BLaER1 treated with 17β-estradiol and CSF1 and Interleukin-3, amounts not matched to agents 10 nM and 100 nM (cell line): ENCODE data around the gene CERKL.

Experiments used
- H3K27ac ChIP-seq, 11 experiments: shearing (Covaris generic); formaldehyde crosslinking; 2 replicates each; pipeline ENCODE4 v1.8.1; 2022
- H3K27me3 ChIP-seq, 11 experiments: shearing (Covaris generic); formaldehyde crosslinking; 2 replicates each; pipeline ENCODE4 v1.8.1; 2022
- H3K36me3 ChIP-seq, 11 experiments: shearing (Covaris generic); formaldehyde crosslinking; 2 replicates each; pipeline ENCODE4 v1.8.1; 2022
- H3K4me1 ChIP-seq, 10 experiments: shearing (Covaris generic); formaldehyde crosslinking; 2 replicates each; pipeline ENCODE4 v1.8.1; 2022
- H3K4me2 ChIP-seq, 11 experiments: shearing (Covaris generic); formaldehyde crosslinking; 2 replicates each; pipeline ENCODE4 v1.8.1; 2022
- H3K4me3 ChIP-seq, 10 experiments: shearing (Covaris generic); formaldehyde crosslinking; 2 replicates each; pipeline ENCODE4 v1.8.1; 2022
- H3K9ac ChIP-seq, 11 experiments: shearing (Covaris generic); formaldehyde crosslinking; 2 replicates each; pipeline ENCODE4 v1.8.1; 2022
- H3K9me3 ChIP-seq, 11 experiments: shearing (Covaris generic); formaldehyde crosslinking; replicated peaks in 1 of 11; 2 replicates each; pipeline ENCODE4 v1.8.1; 2022
- H4K20me1 ChIP-seq, 11 experiments: shearing (Covaris generic); formaldehyde crosslinking; 2 replicates each; pipeline ENCODE4 v1.8.1; 2022
- Cebpa-rat ChIP-seq, 11 experiments: shearing (Covaris generic); IDR thresholded peaks; 2 replicates each; pipeline ENCODE4 v1.8.1; 2022

Gene CERKL

DNA sequence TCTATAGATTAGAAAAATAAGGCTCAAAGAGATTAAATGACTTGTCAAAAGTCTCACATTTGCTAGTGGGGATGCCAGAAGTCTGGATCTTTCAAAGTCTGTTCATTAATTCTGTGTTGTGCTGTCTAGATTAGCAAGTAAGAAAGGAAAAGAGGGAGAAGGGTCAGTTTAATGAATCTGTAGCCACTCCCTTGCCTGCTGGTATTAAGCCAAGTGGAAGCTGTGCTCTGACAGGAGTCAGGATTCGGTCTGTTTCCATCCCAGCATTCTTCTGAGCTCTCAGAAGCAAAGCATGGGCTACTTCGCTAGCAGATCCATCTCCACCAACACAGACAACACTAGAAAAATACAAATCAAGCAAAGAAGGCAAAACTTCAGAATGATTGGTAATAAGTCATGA is 98.5 kb downstream of the CERKL start:
- Histone ChIP-seq H3K9ac (no peak overlapping the region), H3K4me1 (peaks cover 0 to 9% (median 0%) of the 10 kb centered on the region in 10 experiments; a peak in 5 of 20 replicates), H3K27ac (no peak overlapping the region), H3K4me3 (no peak overlapping the region), H3K27me3 (no peaks in the 10 kb centered on the region), H3K36me3 (no peaks in the 10 kb centered on the region), H4K20me1 (no peaks in the 10 kb centered on the region), H3K9me3 (no peaks in the 10 kb centered on the region), H3K4me2 (no peak overlapping the region)
- no peak for TF ChIP-seq Cebpa-rat (IDR thresholded peaks at IDR 0.05)

DNA sequence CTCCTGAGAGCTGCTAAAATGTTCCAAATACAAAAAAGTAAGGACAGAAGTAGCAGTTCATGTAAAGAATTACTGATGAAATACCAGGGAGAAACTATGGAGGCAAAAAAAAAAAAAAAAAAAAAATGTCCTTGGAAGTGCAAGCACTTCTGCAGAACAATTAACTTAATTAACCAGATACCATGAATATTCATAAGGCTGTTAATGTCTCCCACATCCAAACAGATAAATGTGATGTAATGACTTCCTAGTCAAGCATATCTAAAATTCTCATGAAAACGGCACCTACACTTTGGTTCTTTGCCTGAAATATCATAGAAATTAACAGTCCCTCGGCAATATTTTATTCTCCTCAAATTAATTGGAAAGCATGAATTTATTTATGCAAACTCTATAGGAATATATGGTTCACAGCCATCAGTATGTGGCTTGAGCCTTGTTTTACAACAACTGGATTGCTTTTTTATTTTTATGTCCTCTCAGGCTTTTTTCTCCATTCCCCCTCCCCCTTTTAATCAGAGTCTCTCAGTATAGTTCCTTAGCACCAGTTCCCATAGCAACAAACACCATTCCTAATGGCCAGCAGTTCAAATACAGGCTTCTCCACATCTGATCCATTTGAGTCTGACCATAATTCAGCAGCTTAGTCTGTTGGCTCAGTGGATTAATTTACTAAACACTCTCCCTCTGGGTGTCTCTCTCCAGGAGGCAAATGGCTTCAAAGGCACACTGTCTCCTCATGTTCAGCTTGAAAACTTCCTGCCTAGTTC is 102.7 kb downstream of the CERKL start:
- Histone ChIP-seq H3K4me3 (no peak overlapping the region), H3K36me3 (peaks cover 0 to 11% (median 0%) of the 10 kb centered on the region in 11 experiments; a peak in 2 of 22 replicates), H3K27ac (no peak overlapping the region; a peak in 1 of 22 replicates), H3K4me1 (peaks cover 0 to 9% (median 0%) of the 10 kb centered on the region in 10 experiments; a peak in 5 of 20 replicates), H4K20me1 (no peaks in the 10 kb centered on the region), H3K9ac (no peak overlapping the region), H3K9me3 (no peaks in the 10 kb centered on the region), H3K4me2 (peak overlapping the region in 1 of 11 experiments; percentile 21; a peak in 1 of 22 replicates), H3K27me3 (no peaks in the 10 kb centered on the region)
- TF ChIP-seq Cebpa-rat (IDR thresholded peaks at IDR 0.05), result no peak

DNA sequence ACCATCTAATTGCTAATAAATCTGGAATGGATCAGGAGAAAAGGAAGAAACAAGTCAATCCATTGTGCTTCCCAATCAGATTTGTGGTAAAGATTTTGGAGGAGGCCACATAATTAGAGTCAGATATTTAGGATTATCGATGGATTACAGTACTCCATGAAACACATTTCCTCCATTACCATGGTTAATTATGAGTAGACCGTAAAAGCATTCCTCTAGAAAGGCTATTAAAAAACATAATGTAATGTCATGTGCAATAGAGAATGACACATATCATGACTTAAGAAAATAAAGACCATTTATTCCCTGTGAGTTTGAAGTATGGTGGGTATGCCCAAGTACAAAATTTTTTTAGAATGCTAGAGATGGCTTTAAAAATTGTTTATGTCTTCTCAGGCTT is 103.7 kb downstream of the CERKL start:
- no peak overlapping the region for H3K27ac ChIP-seq
- no peak for TF ChIP-seq Cebpa-rat (IDR thresholded peaks at IDR 0.05)

DNA sequence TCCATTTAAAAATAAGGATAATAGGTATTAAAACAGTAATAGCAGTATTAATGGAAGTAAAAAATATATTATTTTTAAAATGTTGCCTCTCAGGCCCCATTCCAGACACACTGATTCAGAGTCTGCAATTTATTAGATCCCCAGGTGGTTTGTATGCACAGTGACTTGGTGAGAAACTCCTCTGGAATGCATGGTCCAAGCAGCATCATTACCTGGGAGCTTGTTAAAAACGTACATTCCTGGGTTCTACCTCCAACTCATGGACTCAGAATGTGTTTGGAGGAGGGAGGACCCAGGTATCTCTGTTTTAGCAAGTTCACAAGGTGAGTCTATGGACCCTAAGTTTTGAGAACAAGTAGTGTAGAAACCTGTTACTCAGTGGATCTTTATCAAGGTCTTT is 104.1 kb downstream of the CERKL start:
- H4K20me1 ChIP-seq, result no peaks in the 10 kb centered on the region
- H3K36me3 ChIP-seq, result peaks cover 0 to 13% (median 3%) of the 10 kb centered on the region in 11 experiments; a peak in 7 of 22 replicates
- H3K4me1 ChIP-seq, result peaks cover 0 to 9% (median 0%) of the 10 kb centered on the region in 10 experiments; a peak in 5 of 20 replicates
- no peak overlapping the region for H3K9ac ChIP-seq
- no peak overlapping the region for H3K4me2 ChIP-seq
- H3K4me3 ChIP-seq, result no peak overlapping the region
- no peaks in the 10 kb centered on the region for H3K9me3 ChIP-seq
- no peak overlapping the region for H3K27ac ChIP-seq
- no peaks in the 10 kb centered on the region for H3K27me3 ChIP-seq
- no peak for TF ChIP-seq Cebpa-rat (IDR thresholded peaks at IDR 0.05)

More for the DNA sequence above, 103.7 kb downstream of the CERKL start:
- H3K27me3 ChIP-seq, result no peaks in the 10 kb centered on the region
- H3K4me3 ChIP-seq, result no peak overlapping the region
- no peak overlapping the region for H3K9ac ChIP-seq
- no peaks in the 10 kb centered on the region for H3K9me3 ChIP-seq
- H4K20me1 ChIP-seq, result no peaks in the 10 kb centered on the region
- H3K4me2 ChIP-seq, result no peak overlapping the region
- peaks cover 0 to 13% (median 3%) of the 10 kb centered on the region in 11 experiments; a peak in 7 of 22 replicates for H3K36me3 ChIP-seq
- peaks cover 0 to 9% (median 0%) of the 10 kb centered on the region in 10 experiments; a peak in 5 of 20 replicates for H3K4me1 ChIP-seq

GRCh38 chr2:181546086-181546485 is 110.8 kb downstream of the CERKL start:
- H4K20me1 ChIP-seq, result no peaks in the 10 kb centered on the region

DNA sequence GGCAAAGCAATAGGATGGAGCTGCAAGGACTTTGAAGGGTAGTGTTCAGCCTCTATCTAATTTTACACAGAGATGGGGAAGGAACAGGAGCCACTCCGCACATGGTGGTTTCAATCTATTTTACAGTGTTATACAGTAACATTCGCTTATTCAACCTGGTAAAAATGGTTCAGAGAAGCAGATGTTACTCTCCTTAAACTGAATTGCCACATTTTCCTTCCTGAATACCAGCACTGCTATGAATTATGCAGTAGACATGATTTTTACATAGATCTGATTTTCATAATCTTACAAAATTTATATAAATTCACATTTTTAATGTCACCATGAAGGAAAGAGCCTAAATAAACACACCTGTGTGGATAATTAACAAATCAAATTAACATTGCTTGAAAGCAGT is 114.7 kb downstream of the CERKL start:
- Histone ChIP-seq H3K27ac (no peak overlapping the region), H4K20me1 (no peaks in the 10 kb centered on the region; a peak in 1 of 22 replicates)
- TF ChIP-seq Cebpa-rat (IDR thresholded peaks at IDR 0.05), result no peak

More at GRCh38 chr2:181546086-181546485, 110.8 kb downstream of the CERKL start:
- TF ChIP-seq Cebpa-rat (IDR thresholded peaks at IDR 0.05), result no peak
- Histone ChIP-seq H3K4me1 (no peaks in the 10 kb centered on the region), H3K27me3 (no peaks in the 10 kb centered on the region), H3K36me3 (peaks cover 0 to 15% (median 4%) of the 10 kb centered on the region in 11 experiments; a peak in 11 of 22 replicates), H3K4me3 (no peak overlapping the region), H3K9ac (no peak overlapping the region), H3K4me2 (no peak overlapping the region), H3K27ac (no peak overlapping the region), H3K9me3 (no peaks in the 10 kb centered on the region)

DNA sequence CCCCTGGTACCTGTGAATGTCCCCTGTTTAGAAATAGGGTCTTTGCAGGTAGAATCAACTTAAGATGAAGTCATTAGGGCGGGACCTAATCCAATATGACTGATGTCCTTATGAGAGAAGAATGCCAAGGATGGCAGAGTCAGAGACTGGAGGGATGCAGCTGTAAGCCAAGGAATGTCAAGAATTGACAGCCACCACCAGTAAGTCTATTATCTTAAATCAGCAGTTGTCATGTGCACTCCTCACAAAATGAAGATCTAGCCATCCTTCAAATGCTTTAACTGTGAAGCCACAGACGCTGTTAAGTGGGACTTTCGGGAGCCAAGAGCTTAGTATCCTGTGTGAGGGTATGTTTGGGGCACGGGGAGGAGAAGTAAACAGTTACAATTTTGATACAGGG is 116.5 kb downstream of the CERKL start:
- no peak for TF ChIP-seq Cebpa-rat (IDR thresholded peaks at IDR 0.05)
- Histone ChIP-seq H3K4me3 (no peak overlapping the region), H3K9me3 (no peaks in the 10 kb centered on the region), H3K36me3 (peaks cover 50 to 60% (median 57%) of the 10 kb centered on the region in 11 experiments), H3K27me3 (no peaks in the 10 kb centered on the region), H3K9ac (no peak overlapping the region), H3K4me1 (no peaks in the 10 kb centered on the region), H4K20me1 (no peaks in the 10 kb centered on the region; a peak in 1 of 22 replicates), H3K4me2 (no peak overlapping the region), H3K27ac (no peak overlapping the region)

More for the DNA sequence above, 114.7 kb downstream of the CERKL start:
- Histone ChIP-seq H3K4me1 (no peaks in the 10 kb centered on the region), H3K9me3 (no peaks in the 10 kb centered on the region), H3K9ac (no peak overlapping the region), H3K27me3 (no peaks in the 10 kb centered on the region), H3K4me3 (no peak overlapping the region), H3K4me2 (no peak overlapping the region), H3K36me3 (peaks cover 34 to 43% (median 40%) of the 10 kb centered on the region in 11 experiments)

- no peak overlapping the region for H3K4me3 ChIP-seq
- H3K36me3 ChIP-seq, result peaks cover 86 to 96% (median 94%) of the 10 kb centered on the region in 11 experiments
- no peak overlapping the region for H3K4me2 ChIP-seq
- no peak for TF ChIP-seq Cebpa-rat (IDR thresholded peaks at IDR 0.05)
- H3K4me1 ChIP-seq, result no peaks in the 10 kb centered on the region
- H3K27me3 ChIP-seq, result no peaks in the 10 kb centered on the region
- H3K9me3 ChIP-seq, result no peaks in the 10 kb centered on the region
- H4K20me1 ChIP-seq, result peaks cover 0 to 8% (median 0%) of the 10 kb centered on the region in 11 experiments; a peak in 3 of 22 replicates
- H3K27ac ChIP-seq, result no peak overlapping the region
- H3K9ac ChIP-seq, result no peak overlapping the region
Measured at GRCh38 chr2:181536730-181537129, 120.2 kb downstream of the CERKL start.

DNA sequence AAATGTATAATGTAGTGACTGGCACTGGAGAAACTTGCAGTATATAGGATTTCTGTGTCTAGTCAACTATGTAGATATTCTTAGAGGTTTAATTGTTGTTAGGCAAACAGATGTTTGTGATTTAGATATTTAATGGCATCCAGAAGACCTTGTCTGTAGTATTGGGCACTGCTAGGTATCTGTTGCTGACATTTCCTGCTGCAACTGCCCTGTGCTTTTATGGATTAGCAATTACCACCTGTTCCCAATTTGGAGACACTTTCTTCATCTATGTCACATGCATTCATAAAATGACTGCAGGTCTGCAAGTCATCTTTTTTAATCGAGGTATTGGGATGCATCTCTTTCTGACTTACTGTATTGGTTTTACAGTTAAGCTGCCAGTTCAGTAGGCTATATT is 128.5 kb downstream of the CERKL start:
- peaks cover 97 to 100% (median 99%) of the 10 kb centered on the region in 11 experiments for H3K36me3 ChIP-seq
- H3K4me3 ChIP-seq, result no peak overlapping the region

More for the DNA sequence above, 128.5 kb downstream of the CERKL start:
- H3K4me2 ChIP-seq, result no peak overlapping the region
- no peak for TF ChIP-seq Cebpa-rat (IDR thresholded peaks at IDR 0.05)
- no peak overlapping the region for H3K27ac ChIP-seq
- H3K9me3 ChIP-seq, result no peaks in the 10 kb centered on the region
- H3K27me3 ChIP-seq, result no peaks in the 10 kb centered on the region
- H4K20me1 ChIP-seq, result peaks cover 0 to 27% (median 0%) of the 10 kb centered on the region in 11 experiments; a peak in 3 of 22 replicates
- H3K9ac ChIP-seq, result no peak overlapping the region
- H3K4me1 ChIP-seq, result no peaks in the 10 kb centered on the region
